HepG2 (cell line): ENCODE measurements around the gene CFAP119. TPM values are rescaled to one million over a fixed set of nuclear protein-coding genes. Genes with fewer than 3 reads are reported as not detected.
A peak's percentile ranks its signal among the peaks of the same experiment; 100 is the strongest.

Experiments
- ATAC-seq: fragments of 200-7000 bp; cut with Tn5 transposase; 3 replicates; pipeline ENCODE4 v1.9.1; 2020; ENCODE audit warnings: mild to moderate bottlenecking, moderate library complexity
- BruUV-seq: library from RNA; stranded (reverse); fragments of 400-500 nt; replicated peaks from 2 replicates; lab custom pipeline; 2021; lab: Mats Ljungman, UMichigan
- CTCF ChIA-PET: fragments of 300-600 bp; formaldehyde crosslinking; extraction: SDS; loops from one replicate; lab custom pipeline; 2021; ENCODE audit warnings: low total read pairs, inconsistent platforms, low intra/inter-chr PET ratio; lab: Yijun Ruan, JAX
- POLR2A ChIA-PET: fragments of 350-600 bp; sonication (Branson Sonifier 250); formaldehyde crosslinking; loops from one replicate; lab custom pipeline; 2020; ENCODE audit warnings: antibody characterized with exemption, inconsistent platforms; lab: Yijun Ruan, JAX
- DNase-seq: peaks from one replicate; pipeline ENCODE4 v3.0.0-alpha.2; 2015; ENCODE audit warnings: low spot score
- FAIRE-seq: peaks from 3 replicates; lab custom pipeline; 2011; peaks lifted over from hg19 to GRCh38; lab: Jason Lieb, UNC
- H2AFZ ChIP-seq: one replicate; pipeline ENCODE4 v1.6.1; 2011; ENCODE audit warnings: low read length, inconsistent platforms
- H3K27ac ChIP-seq: fragments of 300-600 bp; 3 replicates; pipeline ENCODE4 v1.8.0; 2011; ENCODE audit warnings: mixed run types, mild to moderate bottlenecking, mixed read lengths, low read length, inconsistent platforms; ENCODE audit not compliant: insufficient read depth; ENCODE audit errors: extremely low read length
- H3K27me3 ChIP-seq, 2 experiments: fragments of 200-600 bp in 1 of 2; 2 replicates in 1 of 2; 3 replicates in 1 of 2; pipeline versions ENCODE4 v1.6.0 to v1.8.0; 2011; ENCODE audit warnings: low read length in 2 of 2, mild to moderate bottlenecking in 2 of 2, moderate library complexity in 2 of 2, inconsistent platforms in 1 of 2; ENCODE audit not compliant: insufficient read depth in 2 of 2, control insufficient read depth in 1 of 2
- H3K36me3 ChIP-seq, 2 experiments: fragments of 200-600 bp in 1 of 2; replicated peaks in 1 of 2; 2 replicates in 1 of 2; 3 replicates in 1 of 2; pipeline versions ENCODE4 v1.5.1 to v1.8.0; 2011; ENCODE audit warnings: low read length in 2 of 2, inconsistent platforms in 1 of 2; ENCODE audit not compliant: insufficient read depth in 2 of 2, control insufficient read depth in 1 of 2
- H3K4me1 ChIP-seq: 2 replicates; pipeline ENCODE4 v1.5.1; 2012; ENCODE audit warnings: low read length, inconsistent platforms; ENCODE audit not compliant: insufficient read depth
- H3K4me2 ChIP-seq: 2 replicates; pipeline ENCODE4 v1.6.0; 2011; ENCODE audit warnings: low read depth, low read length, inconsistent platforms
- H3K4me3 ChIP-seq, 3 experiments: fragments of 200-600 bp in 1 of 3; sonication (generic), shearing (Covaris generic) in 1 of 3; replicated peaks in 1 of 3; 2 replicates each; pipeline ENCODE4 v1.5.1; 2011 to 2016; ENCODE audit warnings: low read length in 3 of 3, inconsistent platforms in 2 of 3, low read depth in 2 of 3, mild to moderate bottlenecking in 2 of 3, control low read depth in 1 of 3, mixed read lengths in 1 of 3; ENCODE audit not compliant: insufficient read depth in 1 of 3
- H3K79me2 ChIP-seq: one replicate; pipeline ENCODE4 v1.6.1; 2011; ENCODE audit warnings: low read length, inconsistent platforms; ENCODE audit not compliant: insufficient read depth
- H3K9ac ChIP-seq: 2 replicates; pipeline ENCODE4 v1.6.0; 2011; ENCODE audit warnings: mild to moderate bottlenecking, low read depth, low read length, inconsistent platforms; ENCODE audit not compliant: insufficient read depth
- H3K9me3 ChIP-seq: 2 replicates; pipeline ENCODE4 v1.5.1; 2012; ENCODE audit warnings: mild to moderate bottlenecking, low read length
- H4K20me1 ChIP-seq: 2 replicates; pipeline ENCODE4 v1.6.0; 2011; ENCODE audit warnings: inconsistent platforms, mild to moderate bottlenecking, low read length, moderate library complexity; ENCODE audit not compliant: insufficient read depth
- CBFB ChIP-seq: sonication (generic); formaldehyde crosslinking; IDR thresholded peaks from 2 replicates; pipeline ENCODE4 v1.4.0; 2020; ENCODE audit warnings: missing genetic modification reagents
- NCOA1 ChIP-seq: sonication (generic); formaldehyde crosslinking; IDR thresholded peaks from 2 replicates; pipeline ENCODE4 v1.9.0; 2021; ENCODE audit warnings: missing genetic modification reagents
- POLR2AphosphoS2 ChIP-seq: IDR thresholded peaks from 2 replicates; pipeline ENCODE4 v1.6.1; 2011; ENCODE audit warnings: low read depth, low read length, improper control_type of control experiment
- SETDB1 ChIP-seq: sonication (generic); formaldehyde crosslinking; IDR thresholded peaks from 2 replicates; pipeline ENCODE4 v1.5.1; 2020; ENCODE audit warnings: missing genetic modification reagents, mild to moderate bottlenecking, borderline replicate concordance
- WGBS: methylation state at CpG from one replicate; pipeline ENCODE4 v1.1.6; 2017; ENCODE audit warnings: low lambda C conversion rate; 5-methylcytosine and 5-hydroxymethylcytosine counted together
- in situ Hi-C: cut with HindIII; loops from 2 replicates; pipeline ENCODE4 v1.10.0; 2017; ENCODE audit warnings: low pct_unique_long_range_greater_than_20kb; ENCODE audit not compliant: extremely low pct_ligation_motif_present
- intact Hi-C: fragments of 100-400 bp; cut with micrococcal nuclease; formaldehyde crosslinking; loops from one replicate; pipeline ENCODE4 v1.10.0; 2022; ENCODE audit not compliant: unreplicated experiment
- polyA plus RNA-seq, 8 experiments: library from polyadenylated mRNA; depleted of rRNA in 3 of 8; stranded (reverse) in 7 of 8; unstranded in 1 of 8; fragments of >200 nt; fragmentation: Illumina TruSeq in 4 of 8; extraction: Trizol in 4 of 8; gene quantifications; 2 replicates each; pipeline versions ENCODE4 v1.2.1 to v1.2.3, GENCODE V29; 2011 to 2016; ENCODE audit warnings: low read depth in 4 of 8, missing spikeins in 1 of 8, mixed read lengths in 1 of 8; ENCODE audit not compliant: insufficient read depth in 1 of 8
- total RNA-seq, 5 experiments: library from RNA; depleted of rRNA; stranded (reverse); fragments of >200 nt; fragmentation: Illumina TruSeq; extraction: Trizol; gene quantifications; 2 replicates each; pipeline ENCODE4 v1.2.3, GENCODE V29; 2016; ENCODE audit warnings: low read depth in 1 of 5
- TF ChIP-seq, protein P1 (sequence below): sonication (generic); formaldehyde crosslinking; IDR thresholded peaks from 2 replicates; pipeline ENCODE4 v1.4.0; 2020; ENCODE audit warnings: missing genetic modification reagents
- TF ChIP-seq, protein P2 (sequence below): sonication (generic); formaldehyde crosslinking; IDR thresholded peaks from 2 replicates; pipeline ENCODE4 v1.4.0; 2020; ENCODE audit warnings: mild to moderate bottlenecking, missing genetic modification reagents

The CFAP119 gene
- total and polyA plus RNA-seq, 2 of the 13 experiments (the other 11 are each of a cell fraction or from before 2014, with no cell fraction given): 6.4 TPM

DNA sequence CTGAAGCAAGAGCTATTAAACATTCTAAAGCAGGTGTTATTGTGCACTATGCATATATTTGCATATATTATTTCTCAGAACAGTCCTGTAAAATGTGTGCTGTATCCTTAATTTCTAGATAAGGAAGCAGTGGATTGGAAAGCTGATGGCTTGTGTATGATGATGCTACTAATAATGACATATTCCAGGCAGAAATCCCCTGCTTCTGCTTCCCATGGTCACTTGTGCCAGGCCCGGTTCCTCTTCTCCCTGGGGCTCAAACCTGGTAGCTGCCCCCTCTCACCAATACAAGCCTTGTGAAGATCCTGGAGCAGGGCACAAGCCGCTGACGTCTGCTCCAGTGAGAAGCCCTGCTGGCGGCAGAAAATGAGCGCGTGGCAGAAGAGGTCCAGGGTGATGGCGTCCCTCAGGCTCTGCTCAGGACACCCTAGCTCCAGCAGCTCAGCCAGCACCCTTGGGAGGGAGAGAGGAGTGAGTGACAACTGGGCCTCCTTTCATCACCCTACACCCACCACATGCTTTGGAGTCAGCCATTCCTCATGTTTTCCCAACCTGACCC, 1.8 kb downstream of the CFAP119 start:
- 0 out of 2 replicates have a peak, but pooled peaks have one; percentile 4 for TF ChIP-seq POLR2AphosphoS2
- TF ChIP-seq NCOA1 (CRISPR knock-in tag): no peak
- TF ChIP-seq, protein P1, sequence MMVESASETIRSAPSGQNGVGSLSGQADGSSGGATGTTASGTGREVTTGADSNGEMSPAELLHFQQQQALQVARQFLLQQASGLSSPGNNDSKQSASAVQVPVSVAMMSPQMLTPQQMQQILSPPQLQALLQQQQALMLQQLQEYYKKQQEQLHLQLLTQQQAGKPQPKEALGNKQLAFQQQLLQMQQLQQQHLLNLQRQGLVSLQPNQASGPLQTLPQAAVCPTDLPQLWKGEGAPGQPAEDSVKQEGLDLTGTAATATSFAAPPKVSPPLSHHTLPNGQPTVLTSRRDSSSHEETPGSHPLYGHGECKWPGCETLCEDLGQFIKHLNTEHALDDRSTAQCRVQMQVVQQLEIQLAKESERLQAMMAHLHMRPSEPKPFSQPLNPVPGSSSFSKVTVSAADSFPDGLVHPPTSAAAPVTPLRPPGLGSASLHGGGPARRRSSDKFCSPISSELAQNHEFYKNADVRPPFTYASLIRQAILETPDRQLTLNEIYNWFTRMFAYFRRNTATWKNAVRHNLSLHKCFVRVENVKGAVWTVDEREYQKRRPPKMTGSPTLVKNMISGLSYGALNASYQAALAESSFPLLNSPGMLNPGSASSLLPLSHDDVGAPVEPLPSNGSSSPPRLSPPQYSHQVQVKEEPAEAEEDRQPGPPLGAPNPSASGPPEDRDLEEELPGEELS (CRISPR knock-in tag): no peak
- TF ChIP-seq, protein P2, sequence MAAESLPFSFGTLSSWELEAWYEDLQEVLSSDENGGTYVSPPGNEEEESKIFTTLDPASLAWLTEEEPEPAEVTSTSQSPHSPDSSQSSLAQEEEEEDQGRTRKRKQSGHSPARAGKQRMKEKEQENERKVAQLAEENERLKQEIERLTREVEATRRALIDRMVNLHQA (CRISPR knock-in tag): no peak
- TF ChIP-seq SETDB1 (CRISPR knock-in tag): no peak
- no peak for TF ChIP-seq CBFB (CRISPR knock-in tag)
- no peak overlapping the region for H3K9ac ChIP-seq
- no peaks in the 10 kb centered on the region; a peak in 1 of 5 replicates for H3K27me3 ChIP-seq
- BruUV-seq: no TSS peak
- peaks cover 19% of the 10 kb centered on the region for H3K79me2 ChIP-seq
- H3K36me3 ChIP-seq: peaks cover 13 to 31% of the 10 kb centered on the region in 2 experiments
- H3K4me2 ChIP-seq: no peak overlapping the region
- FAIRE-seq (no peak), DNase-seq (no peak), ATAC-seq (no peak)
- H3K4me3 ChIP-seq: no peak overlapping the region
- in situ Hi-C loops: no loop called here
- peaks cover 29% of the 10 kb centered on the region for H3K4me1 ChIP-seq
- no peak overlapping the region for H3K27ac ChIP-seq
- H2AFZ ChIP-seq: no peak overlapping the region
- H3K9me3 ChIP-seq: no peaks in the 10 kb centered on the region
- POLR2A ChIA-PET: interaction anchor here (1.2 to 3.4 kb wide), 3 partner anchors 12 to 15 kb away, joined by 5 to 15 read pairs (median 8); partner anchors contain the start of gene PHKG2
- CTCF ChIA-PET: no interaction called here
- intact Hi-C loops: no loop called here
- 97% methylated on average over 7 of the region's 7 CpGs for WGBS
- H4K20me1 ChIP-seq: no peaks in the 10 kb centered on the region
